Activated naive CD8-positive, alpha-beta T cell treated with anti-CD3 and anti-CD28 coated beads, Interleukin-2, amount 50 U/mL, for 24 hours (primary cell): Measurements from ENCODE around the gene TEDC1.

Source experiments
- ATAC-seq: fragments of 150-1000 bp; cut with Tn5 transposase; one replicate; pipeline ENCODE4 v1.10.0; 2021
- DNase-seq: peaks from one replicate; pipeline ENCODE4 v3.0.0; 2021
- H3K27ac Mint-ChIP-seq: one replicate; pipeline ENCODE4 v1.8.0; 2021; ENCODE audit warnings: mild to moderate bottlenecking, mixed read lengths
- H3K27me3 Mint-ChIP-seq: one replicate; pipeline ENCODE4 v1.8.0; 2021; ENCODE audit warnings: mixed read lengths
- H3K36me3 Mint-ChIP-seq: one replicate; pipeline ENCODE4 v1.8.0; 2021; ENCODE audit warnings: low read depth, mixed read lengths
- H3K4me1 Mint-ChIP-seq: one replicate; pipeline ENCODE4 v1.8.0; 2021; ENCODE audit warnings: mixed read lengths
- H3K4me3 Mint-ChIP-seq: one replicate; pipeline ENCODE4 v1.8.0; 2021; ENCODE audit warnings: mild to moderate bottlenecking, moderate library complexity, mixed read lengths
- H3K9me3 Mint-ChIP-seq: one replicate; pipeline ENCODE4 v1.8.0; 2021; ENCODE audit warnings: mixed read lengths

TEDC1 gene

GRCh38 chr14:105453847-105454246 is 37.2 kb upstream of the TEDC1 start:
- Mint-ChIP-seq H3K4me3 (no peak overlapping the region), H3K36me3 (peaks cover 21% of the 10 kb centered on the region), H3K27ac (no peak overlapping the region), H3K9me3 (no peaks in the 10 kb centered on the region), H3K4me1 (no peaks in the 10 kb centered on the region), H3K27me3 (no peaks in the 10 kb centered on the region)
- ATAC-seq, result no peak
- no peak for DNase-seq

- H3K9me3 Mint-ChIP-seq, result no peaks in the 10 kb centered on the region
- H3K27ac Mint-ChIP-seq, result no peak overlapping the region
These were observed 35.9 kb upstream of the TEDC1 start for GRCh38 chr14:105455086-105455640.

GRCh38 chr14:105455766-105456660 is 35.0 kb upstream of the TEDC1 start:
- DNase-seq (no peak), ATAC-seq (no peak)
- no peaks in the 10 kb centered on the region for H3K27me3 Mint-ChIP-seq
- no peaks in the 10 kb centered on the region for H3K4me1 Mint-ChIP-seq
- peaks cover 19% of the 10 kb centered on the region for H3K36me3 Mint-ChIP-seq
- no peaks in the 10 kb centered on the region for H3K9me3 Mint-ChIP-seq
- H3K27ac Mint-ChIP-seq, result no peak overlapping the region
- H3K4me3 Mint-ChIP-seq, result no peak overlapping the region

More at GRCh38 chr14:105455086-105455640, 35.9 kb upstream of the TEDC1 start:
- DNase-seq (no peak), ATAC-seq (no peak)
- H3K36me3 Mint-ChIP-seq, result peaks cover 19% of the 10 kb centered on the region
- H3K27me3 Mint-ChIP-seq, result no peaks in the 10 kb centered on the region
- H3K4me3 Mint-ChIP-seq, result no peak overlapping the region
- no peaks in the 10 kb centered on the region for H3K4me1 Mint-ChIP-seq

GRCh38 chr14:105456736-105457617 is 34.1 kb upstream of the TEDC1 start:
- peaks cover 18% of the 10 kb centered on the region for H3K36me3 Mint-ChIP-seq
- no peaks in the 10 kb centered on the region for H3K4me1 Mint-ChIP-seq
- no peak for ATAC-seq
- no peak overlapping the region for H3K4me3 Mint-ChIP-seq
- no peaks in the 10 kb centered on the region for H3K9me3 Mint-ChIP-seq
- H3K27me3 Mint-ChIP-seq, result no peaks in the 10 kb centered on the region
- no peak for DNase-seq
- no peak overlapping the region for H3K27ac Mint-ChIP-seq

- Mint-ChIP-seq H3K27me3 (no peaks in the 10 kb centered on the region), H3K9me3 (no peaks in the 10 kb centered on the region), H3K36me3 (peaks cover 12% of the 10 kb centered on the region), H3K4me3 (no peak overlapping the region), H3K4me1 (no peaks in the 10 kb centered on the region), H3K27ac (no peak overlapping the region)
- DNase-seq, result no peak
- ATAC-seq, result no peak
These were observed 33.0 kb upstream of the TEDC1 start for GRCh38 chr14:105458010-105458409.

- no peak overlapping the region for H3K4me3 Mint-ChIP-seq
- no peak overlapping the region for H3K27ac Mint-ChIP-seq
- DNase-seq, result no peak
- ATAC-seq, result no peak
- H3K36me3 Mint-ChIP-seq, result peaks cover 12% of the 10 kb centered on the region
- no peaks in the 10 kb centered on the region for H3K4me1 Mint-ChIP-seq
- no peaks in the 10 kb centered on the region for H3K27me3 Mint-ChIP-seq
- H3K9me3 Mint-ChIP-seq, result no peaks in the 10 kb centered on the region
These were observed 32.5 kb upstream of the TEDC1 start for GRCh38 chr14:105458571-105458970.

- Mint-ChIP-seq H3K4me3 (no peak overlapping the region), H3K27ac (no peak overlapping the region), H3K27me3 (no peaks in the 10 kb centered on the region), H3K9me3 (no peaks in the 10 kb centered on the region), H3K4me1 (no peaks in the 10 kb centered on the region), H3K36me3 (peaks cover 11% of the 10 kb centered on the region)
- DNase-seq (no peak), ATAC-seq (no peak)
These were observed 30.9 kb upstream of the TEDC1 start for GRCh38 chr14:105460116-105460515.

GRCh38 chr14:105460616-105461015 is 30.4 kb upstream of the TEDC1 start:
- ATAC-seq, result no peak
- Mint-ChIP-seq H3K36me3 (peaks cover 8% of the 10 kb centered on the region), H3K27ac (no peak overlapping the region), H3K27me3 (no peaks in the 10 kb centered on the region), H3K9me3 (no peaks in the 10 kb centered on the region), H3K4me1 (no peaks in the 10 kb centered on the region), H3K4me3 (no peak overlapping the region)
- no peak for DNase-seq

- Mint-ChIP-seq H3K4me3 (no peak overlapping the region), H3K36me3 (peaks cover 8% of the 10 kb centered on the region), H3K4me1 (no peaks in the 10 kb centered on the region), H3K9me3 (no peaks in the 10 kb centered on the region), H3K27ac (no peak overlapping the region), H3K27me3 (no peaks in the 10 kb centered on the region)
- ATAC-seq (no peak), DNase-seq (no peak)
These were observed 29.1 kb upstream of the TEDC1 start for GRCh38 chr14:105461903-105462302.

- ATAC-seq (no peak), DNase-seq (no peak)
- Mint-ChIP-seq H3K4me3 (no peak overlapping the region), H3K9me3 (no peaks in the 10 kb centered on the region), H3K27me3 (no peaks in the 10 kb centered on the region), H3K4me1 (no peaks in the 10 kb centered on the region), H3K27ac (no peak overlapping the region), H3K36me3 (peaks cover 8% of the 10 kb centered on the region)
These were observed 26.5 kb upstream of the TEDC1 start for GRCh38 chr14:105464501-105464900.

GRCh38 chr14:105465209-105466031 is 25.6 kb upstream of the TEDC1 start:
- Mint-ChIP-seq H3K36me3 (peaks cover 8% of the 10 kb centered on the region), H3K4me1 (no peaks in the 10 kb centered on the region), H3K9me3 (no peaks in the 10 kb centered on the region), H3K27me3 (no peaks in the 10 kb centered on the region), H3K4me3 (no peak overlapping the region), H3K27ac (no peak overlapping the region)
- DNase-seq (no peak), ATAC-seq (no peak)

GRCh38 chr14:105466531-105467248 is 24.4 kb upstream of the TEDC1 start:
- Mint-ChIP-seq H3K27ac (no peak overlapping the region), H3K36me3 (peaks cover 3% of the 10 kb centered on the region), H3K9me3 (no peaks in the 10 kb centered on the region), H3K27me3 (no peaks in the 10 kb centered on the region), H3K4me1 (no peaks in the 10 kb centered on the region), H3K4me3 (no peak overlapping the region)
- no peak for ATAC-seq
- DNase-seq, result no peak

GRCh38 chr14:105467249-105467941 is 23.7 kb upstream of the TEDC1 start:
- H3K36me3 Mint-ChIP-seq, result peaks cover 2% of the 10 kb centered on the region
- no peak for ATAC-seq
- H3K27me3 Mint-ChIP-seq, result no peaks in the 10 kb centered on the region
- no peaks in the 10 kb centered on the region for H3K9me3 Mint-ChIP-seq
- H3K4me1 Mint-ChIP-seq, result no peaks in the 10 kb centered on the region
- H3K27ac Mint-ChIP-seq, result no peak overlapping the region
- no peak for DNase-seq
- no peak overlapping the region for H3K4me3 Mint-ChIP-seq
